T-helper 17 cell (primary cell): ENCODE results near the gene VEGFD. TPM values are rescaled to one million over a fixed set of nuclear protein-coding genes. Genes with fewer than 3 reads are reported as not detected.
"Not testable (repeated sequence)": the region's sequence is repeated elsewhere in the genome, so short reads cannot be mapped to it uniquely, and the experiment has no call there.

ENCODE experiments used
- ATAC-seq: fragments of 150-1000 bp; cut with Tn5 transposase; 2 replicates; pipeline ENCODE4 v1.10.0; 2021; ENCODE audit warnings: mild to moderate bottlenecking, moderate library complexity
- DNase-seq, 3 donors: peaks; one replicate each; pipeline versions ENCODE4 v3.0.0 to v3.0.0-alpha.2; 2020 to 2021
- H3K9me3 ChIP-seq: one replicate; pipeline ENCODE4 v1.7.0; 2013; ENCODE audit warnings: low read length, mild to moderate bottlenecking; ENCODE audit not compliant: control insufficient read depth, poor library complexity, severe bottlenecking
- H3K27ac Mint-ChIP-seq: one replicate; pipeline ENCODE4 v1.8.0; 2022; ENCODE audit warnings: mild to moderate bottlenecking, moderate library complexity, mixed read lengths
- H3K27me3 Mint-ChIP-seq: one replicate; pipeline ENCODE4 v1.8.0; 2022; ENCODE audit warnings: mixed read lengths
- H3K36me3 Mint-ChIP-seq: one replicate; pipeline ENCODE4 v1.8.0; 2022; ENCODE audit warnings: low read depth, mixed read lengths
- H3K4me1 Mint-ChIP-seq: one replicate; pipeline ENCODE4 v1.8.0; 2022; ENCODE audit warnings: mild to moderate bottlenecking, mixed read lengths
- H3K4me3 Mint-ChIP-seq: one replicate; pipeline ENCODE4 v1.8.0; 2022; ENCODE audit warnings: mild to moderate bottlenecking, moderate library complexity, mixed read lengths
- total RNA-seq, 4 donors: library from RNA in 2 of 4; stranded (reverse) in 2 of 4; gene quantifications; one replicate each; pipeline ENCODE4 v1.2.3 and lab custom pipeline; 2022 to 2026

Gene VEGFD
- total RNA-seq, 2 donors from 2014 or later = not detected

- H3K27ac Mint-ChIP-seq = no peak within 1 kb of the TSS
- no peaks in the 10 kb centered on the region for H3K9me3 ChIP-seq
- ATAC-seq (no peak), DNase-seq (no peak)
- H3K4me3 Mint-ChIP-seq = no peak within 1 kb of the TSS
- H3K4me1 Mint-ChIP-seq = no peaks in the 10 kb centered on the region
- no peaks in the 10 kb centered on the region for H3K36me3 Mint-ChIP-seq
- no peaks in the 10 kb centered on the region for H3K27me3 Mint-ChIP-seq
Observed at GRCh38 chrX:15315509-15315908, 68.7 kb downstream of the VEGFD start, which contains the start of gene ASB11. TSS of gene ASB11 (minus strand) at chrX:15315640. CDS start at chrX:15315605, 35 bp downstream.

GRCh38 chrX:15314472-15314871 is 69.7 kb downstream of the VEGFD start:
- ATAC-seq (no peak), DNase-seq (no peak)
- H3K4me1 Mint-ChIP-seq = no peaks in the 10 kb centered on the region
- no peaks in the 10 kb centered on the region for H3K27me3 Mint-ChIP-seq
- no peak overlapping the region for H3K4me3 Mint-ChIP-seq
- no peaks in the 10 kb centered on the region for H3K36me3 Mint-ChIP-seq
- no peaks in the 10 kb centered on the region for H3K9me3 ChIP-seq
- no peak overlapping the region for H3K27ac Mint-ChIP-seq

- H3K36me3 Mint-ChIP-seq = no peaks in the 10 kb centered on the region
- ATAC-seq (no peak), DNase-seq (no peak)
- no peak overlapping the region for H3K27ac Mint-ChIP-seq
- no peaks in the 10 kb centered on the region for H3K4me1 Mint-ChIP-seq
- no peaks in the 10 kb centered on the region for H3K9me3 ChIP-seq
- no peak overlapping the region for H3K4me3 Mint-ChIP-seq
- no peaks in the 10 kb centered on the region for H3K27me3 Mint-ChIP-seq
Observed at GRCh38 chrX:15311119-15311518, 73.1 kb downstream of the VEGFD start.

- Mint-ChIP-seq H3K36me3 (no peaks in the 10 kb centered on the region), H3K27ac (no peak overlapping the region), H3K27me3 (no peaks in the 10 kb centered on the region), H3K4me1 (no peaks in the 10 kb centered on the region), H3K4me3 (no peak overlapping the region)
- H3K9me3 ChIP-seq = no peaks in the 10 kb centered on the region
- DNase-seq (no peak), ATAC-seq (no peak)
Observed at GRCh38 chrX:15310117-15310516, 74.1 kb downstream of the VEGFD start.

GRCh38 chrX:15305899-15306298 is 78.3 kb downstream of the VEGFD start:
- ATAC-seq, H3K27me3 Mint-ChIP-seq, H3K9me3 ChIP-seq, H3K36me3 Mint-ChIP-seq, DNase-seq, H3K27ac Mint-ChIP-seq, H3K4me1 Mint-ChIP-seq, H3K4me3 Mint-ChIP-seq: not testable (repeated sequence)

GRCh38 chrX:15301924-15302323 is 82.3 kb downstream of the VEGFD start:
- peak; percentile 25 for ATAC-seq
- H3K9me3 ChIP-seq = no peaks in the 10 kb centered on the region
- H3K27ac Mint-ChIP-seq = no peak overlapping the region
- no peaks in the 10 kb centered on the region for H3K27me3 Mint-ChIP-seq
- no peaks in the 10 kb centered on the region for H3K36me3 Mint-ChIP-seq
- no peak for DNase-seq
- H3K4me3 Mint-ChIP-seq = no peak overlapping the region
- peaks cover 2% of the 10 kb centered on the region for H3K4me1 Mint-ChIP-seq

- DNase-seq = no peak
- Mint-ChIP-seq H3K27ac (no peak overlapping the region), H3K36me3 (no peaks in the 10 kb centered on the region), H3K4me1 (peaks cover 2% of the 10 kb centered on the region), H3K4me3 (no peak overlapping the region), H3K27me3 (no peaks in the 10 kb centered on the region)
- ATAC-seq = no peak
- no peaks in the 10 kb centered on the region for H3K9me3 ChIP-seq
Observed at GRCh38 chrX:15299941-15300851, 84.0 kb downstream of the VEGFD start.

GRCh38 chrX:15298780-15299179 is 85.4 kb downstream of the VEGFD start:
- no peak overlapping the region for H3K27ac Mint-ChIP-seq
- ATAC-seq (no peak), DNase-seq (no peak)
- no peaks in the 10 kb centered on the region for H3K9me3 ChIP-seq
- no peaks in the 10 kb centered on the region for H3K36me3 Mint-ChIP-seq
- H3K27me3 Mint-ChIP-seq = no peaks in the 10 kb centered on the region
- H3K4me1 Mint-ChIP-seq = peaks cover 2% of the 10 kb centered on the region
- H3K4me3 Mint-ChIP-seq = no peak overlapping the region

GRCh38 chrX:15298201-15298600 is 86.0 kb downstream of the VEGFD start:
- ATAC-seq = no peak
- H3K9me3 ChIP-seq = no peaks in the 10 kb centered on the region
- Mint-ChIP-seq H3K36me3 (no peaks in the 10 kb centered on the region), H3K4me3 (no peak overlapping the region), H3K4me1 (peaks cover 2% of the 10 kb centered on the region), H3K27me3 (no peaks in the 10 kb centered on the region), H3K27ac (no peak overlapping the region)
- no peak for DNase-seq

Other genes with a start within 250 kb of the VEGFD start
- gene ASB9, start 114.3 kb downstream of the VEGFD start, total RNA-seq = not detected
- not detected for gene ASB11, start 68.8 kb downstream of the VEGFD start, total RNA-seq
- gene PIGA, start 48.9 kb downstream of the VEGFD start, total RNA-seq = 100 to 1,000 TPM; 111 to 122 TPM
- gene PIR, start 108.9 kb upstream of the VEGFD start, total RNA-seq = not detected
- not detected for gene BMX, start 116.4 kb upstream of the VEGFD start, total RNA-seq
- not detected for gene ACE2, start 216.5 kb upstream of the VEGFD start, total RNA-seq